Astrocyte (in vitro differentiated cells and primary cell): Measurements from ENCODE around the gene PDS5B. TPM values are rescaled to one million over a fixed set of nuclear protein-coding genes. Genes with fewer than 3 reads are reported as not detected.
A peak's percentile ranks its signal among the peaks of the same experiment; 100 is the strongest.

ENCODE experiments used
- DNase-seq: peaks from one replicate; pipeline ENCODE4 v3.0.0-alpha.2; 2010; ENCODE audit warnings: low read depth
- FAIRE-seq: peaks from 2 replicates; lab custom pipeline; 2011; peaks lifted over from hg19 to GRCh38; lab: Jason Lieb, UNC
- H2AFZ ChIP-seq: 2 replicates; pipeline ENCODE4 v1.6.0; 2012; ENCODE audit warnings: low read depth, low read length, inconsistent platforms
- H3K27ac ChIP-seq: 2 replicates; pipeline ENCODE4 v1.5.1; 2011; ENCODE audit warnings: low read depth, low read length, inconsistent platforms
- H3K27me3 ChIP-seq: 2 replicates; pipeline ENCODE4 v1.6.0; 2011; ENCODE audit warnings: low read length, inconsistent platforms; ENCODE audit not compliant: insufficient read depth
- H3K36me3 ChIP-seq: 2 replicates; pipeline ENCODE4 v1.5.1; 2011; ENCODE audit warnings: low read length, inconsistent platforms; ENCODE audit not compliant: insufficient read depth
- H3K4me1 ChIP-seq: 2 replicates; pipeline ENCODE4 v1.5.1; 2011; ENCODE audit warnings: low read length, inconsistent platforms; ENCODE audit not compliant: insufficient read depth
- H3K4me2 ChIP-seq: 2 replicates; pipeline ENCODE4 v1.6.0; 2012; ENCODE audit warnings: low read length, inconsistent platforms
- H3K4me3 ChIP-seq: 2 replicates; pipeline ENCODE4 v1.5.1; 2011; ENCODE audit warnings: low read depth, mild to moderate bottlenecking, low read length, inconsistent platforms; ENCODE audit not compliant: insufficient read depth
- H3K79me2 ChIP-seq: 2 replicates; pipeline ENCODE4 v1.6.0; 2012; ENCODE audit warnings: mild to moderate bottlenecking, low read length, inconsistent platforms; ENCODE audit not compliant: insufficient read depth
- H3K9ac ChIP-seq: 2 replicates; pipeline ENCODE4 v1.6.0; 2012; ENCODE audit warnings: mild to moderate bottlenecking, low read length, inconsistent platforms
- H3K9me3 ChIP-seq: 2 replicates; pipeline ENCODE4 v1.5.1; 2012; ENCODE audit warnings: low read depth, mild to moderate bottlenecking, low read length, inconsistent platforms; ENCODE audit not compliant: insufficient read depth
- H4K20me1 ChIP-seq: 2 replicates; pipeline ENCODE4 v1.6.0; 2012; ENCODE audit warnings: low read length, inconsistent platforms; ENCODE audit not compliant: insufficient read depth
- H3K27ac Mint-ChIP-seq: one replicate; pipeline ENCODE4 v1.8.0; 2021; ENCODE audit warnings: mild to moderate bottlenecking, mixed read lengths; ENCODE audit not compliant: unreplicated experiment
- H3K27me3 Mint-ChIP-seq: one replicate; pipeline ENCODE4 v1.8.0; 2021; ENCODE audit warnings: low read depth, mixed read lengths; ENCODE audit not compliant: unreplicated experiment
- H3K36me3 Mint-ChIP-seq: one replicate; pipeline ENCODE4 v1.8.0; 2021; ENCODE audit warnings: low read depth, mixed read lengths; ENCODE audit not compliant: unreplicated experiment
- H3K4me1 Mint-ChIP-seq: one replicate; pipeline ENCODE4 v1.8.0; 2021; ENCODE audit warnings: low read depth, mixed read lengths; ENCODE audit not compliant: unreplicated experiment
- H3K4me3 Mint-ChIP-seq: one replicate; pipeline ENCODE4 v1.8.0; 2021; ENCODE audit warnings: mild to moderate bottlenecking, moderate library complexity, mixed read lengths; ENCODE audit not compliant: unreplicated experiment
- H3K9me3 Mint-ChIP-seq: one replicate; pipeline ENCODE4 v1.8.0; 2021; ENCODE audit warnings: mild to moderate bottlenecking, mixed read lengths; ENCODE audit not compliant: unreplicated experiment
- EZH2 ChIP-seq: IDR thresholded peaks from 2 replicates; pipeline ENCODE4 v1.6.1; 2012; ENCODE audit warnings: mild to moderate bottlenecking, low read length, inconsistent platforms; ENCODE audit not compliant: insufficient read depth
- total RNA-seq: library from RNA; stranded (reverse); gene quantifications from 2 replicates; pipeline ENCODE4 v1.2.1, GENCODE V29; 2021
- TF ChIP-seq, protein P1 (sequence below): IDR thresholded peaks from 2 replicates; pipeline ENCODE4 v1.5.1; 2011; ENCODE audit warnings: low read depth, mild to moderate bottlenecking, inconsistent platforms, low read length, moderate library complexity; ENCODE audit not compliant: insufficient read depth

The PDS5B gene
- total RNA-seq, 1 donor from 2014 or later, result 43.1 TPM

GRCh38 chr13:32682130-32682529, 95.9 kb downstream of the PDS5B start:
- peaks cover 4% of the 10 kb centered on the region for H3K36me3 ChIP-seq
- H3K79me2 ChIP-seq, result no peaks in the 10 kb centered on the region
- no peak for FAIRE-seq
- Mint-ChIP-seq H3K27me3 (no peaks in the 10 kb centered on the region), H3K27ac (no peak overlapping the region), H3K9me3 (no peaks in the 10 kb centered on the region), H3K36me3 (peaks cover 9% of the 10 kb centered on the region), H3K4me1 (peaks cover 2% of the 10 kb centered on the region), H3K4me3 (no peak overlapping the region)
- H3K4me2 ChIP-seq, result no peak overlapping the region
- H2AFZ ChIP-seq, result no peak overlapping the region
- no peak overlapping the region for H3K27ac ChIP-seq
- TF ChIP-seq EZH2, result no peak
- no peaks in the 10 kb centered on the region for H3K27me3 ChIP-seq
- no peak for DNase-seq
- no peak overlapping the region for H3K4me3 ChIP-seq
- no peaks in the 10 kb centered on the region for H4K20me1 ChIP-seq
- H3K9me3 ChIP-seq, result no peaks in the 10 kb centered on the region
- H3K4me1 ChIP-seq, result no peaks in the 10 kb centered on the region
- no peak overlapping the region for H3K9ac ChIP-seq

GRCh38 chr13:32682740-32683139, 96.5 kb downstream of the PDS5B start:
- Histone ChIP-seq H2AFZ (no peak overlapping the region), H3K36me3 (peaks cover 4% of the 10 kb centered on the region), H4K20me1 (no peaks in the 10 kb centered on the region), H3K4me2 (no peak overlapping the region), H3K4me1 (no peaks in the 10 kb centered on the region), H3K79me2 (no peaks in the 10 kb centered on the region), H3K4me3 (no peak overlapping the region), H3K27ac (no peak overlapping the region), H3K27me3 (no peaks in the 10 kb centered on the region), H3K9me3 (no peaks in the 10 kb centered on the region), H3K9ac (no peak overlapping the region)
- Mint-ChIP-seq H3K27me3 (no peaks in the 10 kb centered on the region), H3K27ac (no peak overlapping the region), H3K4me3 (no peak overlapping the region), H3K4me1 (peaks cover 2% of the 10 kb centered on the region), H3K9me3 (no peaks in the 10 kb centered on the region), H3K36me3 (peaks cover 9% of the 10 kb centered on the region)
- DNase-seq (no peak), FAIRE-seq (peak; percentile 32)
- TF ChIP-seq, protein P1, sequence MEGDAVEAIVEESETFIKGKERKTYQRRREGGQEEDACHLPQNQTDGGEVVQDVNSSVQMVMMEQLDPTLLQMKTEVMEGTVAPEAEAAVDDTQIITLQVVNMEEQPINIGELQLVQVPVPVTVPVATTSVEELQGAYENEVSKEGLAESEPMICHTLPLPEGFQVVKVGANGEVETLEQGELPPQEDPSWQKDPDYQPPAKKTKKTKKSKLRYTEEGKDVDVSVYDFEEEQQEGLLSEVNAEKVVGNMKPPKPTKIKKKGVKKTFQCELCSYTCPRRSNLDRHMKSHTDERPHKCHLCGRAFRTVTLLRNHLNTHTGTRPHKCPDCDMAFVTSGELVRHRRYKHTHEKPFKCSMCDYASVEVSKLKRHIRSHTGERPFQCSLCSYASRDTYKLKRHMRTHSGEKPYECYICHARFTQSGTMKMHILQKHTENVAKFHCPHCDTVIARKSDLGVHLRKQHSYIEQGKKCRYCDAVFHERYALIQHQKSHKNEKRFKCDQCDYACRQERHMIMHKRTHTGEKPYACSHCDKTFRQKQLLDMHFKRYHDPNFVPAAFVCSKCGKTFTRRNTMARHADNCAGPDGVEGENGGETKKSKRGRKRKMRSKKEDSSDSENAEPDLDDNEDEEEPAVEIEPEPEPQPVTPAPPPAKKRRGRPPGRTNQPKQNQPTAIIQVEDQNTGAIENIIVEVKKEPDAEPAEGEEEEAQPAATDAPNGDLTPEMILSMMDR, result no peak
- TF ChIP-seq EZH2, result no peak

- TF ChIP-seq, protein P1, result no peak
- no peak for TF ChIP-seq EZH2
- no peak overlapping the region for H3K4me3 ChIP-seq
- H3K36me3 ChIP-seq, result peaks cover 4% of the 10 kb centered on the region
- Mint-ChIP-seq H3K27me3 (no peaks in the 10 kb centered on the region), H3K4me1 (no peaks in the 10 kb centered on the region), H3K27ac (no peak overlapping the region), H3K4me3 (no peak overlapping the region), H3K36me3 (peaks cover 2% of the 10 kb centered on the region), H3K9me3 (no peaks in the 10 kb centered on the region)
- no peaks in the 10 kb centered on the region for H4K20me1 ChIP-seq
- DNase-seq (no peak), FAIRE-seq (no peak)
- H3K27me3 ChIP-seq, result no peaks in the 10 kb centered on the region
- no peaks in the 10 kb centered on the region for H3K79me2 ChIP-seq
- no peak overlapping the region for H2AFZ ChIP-seq
- no peaks in the 10 kb centered on the region for H3K4me1 ChIP-seq
- H3K4me2 ChIP-seq, result no peak overlapping the region
- H3K9ac ChIP-seq, result no peak overlapping the region
- H3K9me3 ChIP-seq, result no peaks in the 10 kb centered on the region
- no peak overlapping the region for H3K27ac ChIP-seq
These were observed 101.0 kb downstream of the PDS5B start for GRCh38 chr13:32687275-32687674.
